ENCODE results near the gene NIM1K.

DNA sequence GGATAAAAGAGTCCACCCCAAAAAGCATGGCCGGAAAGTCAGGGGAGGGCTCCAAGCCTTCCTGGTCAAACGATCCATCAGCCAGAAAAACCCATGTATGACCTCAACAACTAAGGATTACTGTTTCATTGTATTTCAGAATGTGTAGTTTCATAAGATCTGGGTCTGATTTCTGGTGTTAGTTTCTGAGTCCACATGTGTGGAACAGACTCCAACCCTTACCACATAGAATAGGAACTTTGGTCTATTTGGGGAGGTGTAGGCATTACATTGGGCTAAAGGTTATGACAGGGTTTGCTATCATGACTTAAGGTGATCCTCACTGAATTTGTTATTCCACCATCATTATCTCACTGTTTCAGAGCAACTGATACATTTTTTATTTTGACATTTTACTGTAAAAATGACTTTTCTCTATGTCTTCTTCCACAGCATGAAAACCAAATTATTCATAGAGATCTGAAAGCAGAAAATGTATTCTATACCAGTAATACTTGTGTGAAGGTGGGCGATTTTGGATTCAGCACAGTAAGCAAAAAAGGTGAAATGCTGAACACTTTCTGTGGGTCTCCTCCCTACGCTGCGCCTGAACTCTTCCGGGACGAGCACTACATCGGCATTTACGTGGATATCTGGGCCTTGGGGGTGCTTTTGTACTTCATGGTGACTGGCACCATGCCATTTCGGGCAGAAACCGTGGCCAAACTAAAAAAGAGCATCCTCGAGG lies 87.7 kb downstream of the NIM1K start:
- TF ChIP-seq, protein P1, sequence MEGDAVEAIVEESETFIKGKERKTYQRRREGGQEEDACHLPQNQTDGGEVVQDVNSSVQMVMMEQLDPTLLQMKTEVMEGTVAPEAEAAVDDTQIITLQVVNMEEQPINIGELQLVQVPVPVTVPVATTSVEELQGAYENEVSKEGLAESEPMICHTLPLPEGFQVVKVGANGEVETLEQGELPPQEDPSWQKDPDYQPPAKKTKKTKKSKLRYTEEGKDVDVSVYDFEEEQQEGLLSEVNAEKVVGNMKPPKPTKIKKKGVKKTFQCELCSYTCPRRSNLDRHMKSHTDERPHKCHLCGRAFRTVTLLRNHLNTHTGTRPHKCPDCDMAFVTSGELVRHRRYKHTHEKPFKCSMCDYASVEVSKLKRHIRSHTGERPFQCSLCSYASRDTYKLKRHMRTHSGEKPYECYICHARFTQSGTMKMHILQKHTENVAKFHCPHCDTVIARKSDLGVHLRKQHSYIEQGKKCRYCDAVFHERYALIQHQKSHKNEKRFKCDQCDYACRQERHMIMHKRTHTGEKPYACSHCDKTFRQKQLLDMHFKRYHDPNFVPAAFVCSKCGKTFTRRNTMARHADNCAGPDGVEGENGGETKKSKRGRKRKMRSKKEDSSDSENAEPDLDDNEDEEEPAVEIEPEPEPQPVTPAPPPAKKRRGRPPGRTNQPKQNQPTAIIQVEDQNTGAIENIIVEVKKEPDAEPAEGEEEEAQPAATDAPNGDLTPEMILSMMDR (IDR thresholded peaks at IDR 0.05; ENCODE audit: insufficient read depth, low read length) = no peak
- TF ChIP-seq, protein P2, sequence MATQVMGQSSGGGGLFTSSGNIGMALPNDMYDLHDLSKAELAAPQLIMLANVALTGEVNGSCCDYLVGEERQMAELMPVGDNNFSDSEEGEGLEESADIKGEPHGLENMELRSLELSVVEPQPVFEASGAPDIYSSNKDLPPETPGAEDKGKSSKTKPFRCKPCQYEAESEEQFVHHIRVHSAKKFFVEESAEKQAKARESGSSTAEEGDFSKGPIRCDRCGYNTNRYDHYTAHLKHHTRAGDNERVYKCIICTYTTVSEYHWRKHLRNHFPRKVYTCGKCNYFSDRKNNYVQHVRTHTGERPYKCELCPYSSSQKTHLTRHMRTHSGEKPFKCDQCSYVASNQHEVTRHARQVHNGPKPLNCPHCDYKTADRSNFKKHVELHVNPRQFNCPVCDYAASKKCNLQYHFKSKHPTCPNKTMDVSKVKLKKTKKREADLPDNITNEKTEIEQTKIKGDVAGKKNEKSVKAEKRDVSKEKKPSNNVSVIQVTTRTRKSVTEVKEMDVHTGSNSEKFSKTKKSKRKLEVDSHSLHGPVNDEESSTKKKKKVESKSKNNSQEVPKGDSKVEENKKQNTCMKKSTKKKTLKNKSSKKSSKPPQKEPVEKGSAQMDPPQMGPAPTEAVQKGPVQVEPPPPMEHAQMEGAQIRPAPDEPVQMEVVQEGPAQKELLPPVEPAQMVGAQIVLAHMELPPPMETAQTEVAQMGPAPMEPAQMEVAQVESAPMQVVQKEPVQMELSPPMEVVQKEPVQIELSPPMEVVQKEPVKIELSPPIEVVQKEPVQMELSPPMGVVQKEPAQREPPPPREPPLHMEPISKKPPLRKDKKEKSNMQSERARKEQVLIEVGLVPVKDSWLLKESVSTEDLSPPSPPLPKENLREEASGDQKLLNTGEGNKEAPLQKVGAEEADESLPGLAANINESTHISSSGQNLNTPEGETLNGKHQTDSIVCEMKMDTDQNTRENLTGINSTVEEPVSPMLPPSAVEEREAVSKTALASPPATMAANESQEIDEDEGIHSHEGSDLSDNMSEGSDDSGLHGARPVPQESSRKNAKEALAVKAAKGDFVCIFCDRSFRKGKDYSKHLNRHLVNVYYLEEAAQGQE (IDR thresholded peaks at IDR 0.05; ENCODE audit: insufficient replicate concordance, low read depth) = no peak
- TF ChIP-seq POLR2AphosphoS5 (IDR thresholded peaks at IDR 0.05; ENCODE audit: low read depth) (no peak), SPI1 (IDR thresholded peaks at IDR 0.05; ENCODE audit: borderline replicate concordance, low read depth) (no peak)

Data from HL-60 (cell line).